Colon (tissue), 2 donors: ENCODE measurements around the gene CPSF2.

Source experiments
- FAIRE-seq: peaks from 2 replicates; lab custom pipeline; 2012; peaks lifted over from hg19 to GRCh38; lab: Jason Lieb, UNC
- donor health status: control.
- donor health status: control.

The CPSF2 gene

GRCh38 chr14:92121670-92122350, at the start of gene CPSF2, which contains the start of gene NDUFB1:
CPSF2 (plus strand) TSS chr14:92121969; CDS start chr14:92130985, 9,016 bp downstream.
NDUFB1 (minus strand) TSS chr14:92121706; CDS start chr14:92117637, 4,069 bp downstream.
- no peak for FAIRE-seq

- FAIRE-seq: no peak
Observed at GRCh38 chr14:92074555-92074954, 47.2 kb upstream of the CPSF2 start.

- no peak for FAIRE-seq
Observed at GRCh38 chr14:92088494-92088893, 33.3 kb upstream of the CPSF2 start.

GRCh38 chr14:92093320-92093719, 28.4 kb upstream of the CPSF2 start:
- FAIRE-seq: no peak

GRCh38 chr14:92099802-92100201, 22.0 kb upstream of the CPSF2 start:
- FAIRE-seq: no peak

- no peak for FAIRE-seq
Observed at GRCh38 chr14:92103363-92103989, 18.3 kb upstream of the CPSF2 start.

- no peak for FAIRE-seq
Observed at GRCh38 chr14:92105073-92105892, 16.5 kb upstream of the CPSF2 start.

GRCh38 chr14:92105893-92106142, 16.0 kb upstream of the CPSF2 start:
- no peak for FAIRE-seq

- no peak for FAIRE-seq
Observed at GRCh38 chr14:92106143-92106926, 15.4 kb upstream of the CPSF2 start, which contains the start of gene ATXN3. ATXN3 (minus strand) TSS chr14:92106582; CDS start chr14:92106552, 30 bp downstream.

- no peak for FAIRE-seq
Observed at GRCh38 chr14:92108345-92109254, 13.2 kb upstream of the CPSF2 start.

GRCh38 chr14:92109490-92109889, 12.3 kb upstream of the CPSF2 start:
- FAIRE-seq: no peak

GRCh38 chr14:92121207-92121669, 531 bp upstream of the CPSF2 start:
- no peak for FAIRE-seq

GRCh38 chr14:92122351-92122677, 545 bp downstream of the CPSF2 start:
- FAIRE-seq: no peak

- FAIRE-seq: no peak
Observed at GRCh38 chr14:92122761-92123160, 992 bp downstream of the CPSF2 start.

- FAIRE-seq: no peak
Observed at GRCh38 chr14:92134456-92134855, 12.7 kb downstream of the CPSF2 start.

GRCh38 chr14:92135269-92135668, 13.5 kb downstream of the CPSF2 start:
- no peak for FAIRE-seq

- no peak for FAIRE-seq
Observed at GRCh38 chr14:92143309-92143708, 21.5 kb downstream of the CPSF2 start.

GRCh38 chr14:92143962-92144361, 22.2 kb downstream of the CPSF2 start:
- no peak for FAIRE-seq

GRCh38 chr14:92144708-92145107, 22.9 kb downstream of the CPSF2 start:
- no peak for FAIRE-seq

GRCh38 chr14:92153581-92153980, 31.8 kb downstream of the CPSF2 start:
- no peak for FAIRE-seq

- no peak for FAIRE-seq
Observed at GRCh38 chr14:92154283-92154942, 32.6 kb downstream of the CPSF2 start.
